GM12864 (cell line): Measurements from ENCODE around the gene MAPT.

Experiments
- DNase-seq: peaks from one replicate; pipeline ENCODE4 v3.0.0-alpha.2; 2011; ENCODE audit warnings: low read depth
- H3K4me3 ChIP-seq: 2 replicates; pipeline ENCODE4 v1.5.1; 2011; ENCODE audit warnings: mild to moderate bottlenecking, low read depth, low read length, control low read depth
- TF ChIP-seq, protein P1 (sequence below): IDR thresholded peaks from 2 replicates; pipeline ENCODE4 v1.5.1; 2011; ENCODE audit warnings: low read depth, mild to moderate bottlenecking, moderate library complexity, low read length, control low read depth, inconsistent platforms; ENCODE audit errors: missing control alignments

MAPT gene

DNA sequence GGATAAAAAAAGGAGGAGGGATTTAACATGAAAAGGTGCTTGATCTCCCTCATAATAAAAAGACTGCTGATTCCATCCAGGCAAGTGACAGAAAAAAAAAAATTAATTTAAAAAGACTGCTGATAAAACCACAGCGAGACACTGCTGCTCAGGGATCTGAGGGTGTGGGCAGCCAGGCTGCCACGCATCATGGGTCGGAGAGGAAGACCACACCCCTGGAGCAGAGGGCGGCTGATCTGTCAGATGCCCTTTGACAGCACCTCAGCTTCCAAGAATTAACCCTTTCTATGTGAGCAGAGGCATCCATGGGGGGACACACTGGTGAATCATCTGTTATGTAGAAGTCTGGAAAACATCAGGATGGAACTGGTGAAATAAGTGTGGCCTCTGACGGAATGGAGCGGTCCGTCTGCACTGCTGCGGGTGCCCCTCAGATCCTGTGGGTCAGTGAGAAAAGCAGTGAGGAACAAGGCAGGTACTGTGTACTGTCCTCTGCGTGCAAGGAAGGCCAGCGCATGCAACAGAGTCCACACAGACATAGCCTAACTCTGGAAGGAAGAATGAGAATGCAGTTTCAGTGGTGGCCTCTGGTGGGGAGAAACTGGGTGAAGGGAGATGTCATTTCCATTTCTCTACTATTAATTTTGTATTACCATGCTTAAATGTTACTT, 19.8 kb downstream of the MAPT start:
- TF ChIP-seq, protein P1, sequence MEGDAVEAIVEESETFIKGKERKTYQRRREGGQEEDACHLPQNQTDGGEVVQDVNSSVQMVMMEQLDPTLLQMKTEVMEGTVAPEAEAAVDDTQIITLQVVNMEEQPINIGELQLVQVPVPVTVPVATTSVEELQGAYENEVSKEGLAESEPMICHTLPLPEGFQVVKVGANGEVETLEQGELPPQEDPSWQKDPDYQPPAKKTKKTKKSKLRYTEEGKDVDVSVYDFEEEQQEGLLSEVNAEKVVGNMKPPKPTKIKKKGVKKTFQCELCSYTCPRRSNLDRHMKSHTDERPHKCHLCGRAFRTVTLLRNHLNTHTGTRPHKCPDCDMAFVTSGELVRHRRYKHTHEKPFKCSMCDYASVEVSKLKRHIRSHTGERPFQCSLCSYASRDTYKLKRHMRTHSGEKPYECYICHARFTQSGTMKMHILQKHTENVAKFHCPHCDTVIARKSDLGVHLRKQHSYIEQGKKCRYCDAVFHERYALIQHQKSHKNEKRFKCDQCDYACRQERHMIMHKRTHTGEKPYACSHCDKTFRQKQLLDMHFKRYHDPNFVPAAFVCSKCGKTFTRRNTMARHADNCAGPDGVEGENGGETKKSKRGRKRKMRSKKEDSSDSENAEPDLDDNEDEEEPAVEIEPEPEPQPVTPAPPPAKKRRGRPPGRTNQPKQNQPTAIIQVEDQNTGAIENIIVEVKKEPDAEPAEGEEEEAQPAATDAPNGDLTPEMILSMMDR: no peak
- no peak for DNase-seq
- H3K4me3 ChIP-seq: no peak overlapping the region

DNA sequence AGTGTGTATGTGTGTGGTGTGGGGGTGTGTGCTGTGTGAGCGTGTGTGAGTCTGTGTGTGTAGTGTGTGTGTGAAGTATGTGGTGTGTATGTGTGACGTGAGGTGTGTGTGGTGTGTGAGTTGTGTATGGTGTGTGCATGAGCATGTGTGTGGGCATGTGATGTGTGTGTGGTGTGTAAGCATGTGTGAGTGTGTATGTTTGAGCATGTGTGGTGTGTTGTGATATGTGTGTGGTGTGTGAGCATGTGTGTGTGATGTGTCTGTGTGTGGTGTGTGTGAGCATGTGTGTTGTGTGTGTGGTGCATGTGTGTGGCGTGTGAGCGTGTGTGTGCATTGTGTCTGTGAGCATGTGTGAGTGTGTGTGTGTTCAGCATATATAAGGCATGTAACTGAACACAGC, 20.9 kb downstream of the MAPT start:
- TF ChIP-seq, protein P1: no peak

DNA sequence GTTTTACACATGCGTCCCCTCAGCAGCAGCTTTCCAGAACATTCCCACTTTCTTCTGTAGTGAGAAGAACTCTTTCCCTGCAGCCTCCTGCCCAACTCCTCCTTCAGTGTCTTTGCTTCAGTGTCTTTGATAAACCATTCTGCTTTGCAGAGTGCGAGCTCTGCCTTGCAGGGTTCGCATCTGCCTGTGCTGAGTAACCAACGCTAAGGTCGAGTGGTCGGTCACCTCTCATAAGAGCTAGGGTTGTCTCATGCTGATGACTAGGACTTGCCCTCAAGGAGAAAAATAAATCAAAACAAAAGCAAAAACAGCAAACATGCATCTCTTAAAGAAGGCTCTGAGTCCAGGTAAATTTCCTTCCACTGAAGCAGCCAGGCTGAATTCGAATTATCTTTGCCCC, 22.7 kb downstream of the MAPT start:
- no peak for DNase-seq
- TF ChIP-seq, protein P1: no peak
- no peak overlapping the region for H3K4me3 ChIP-seq

More for the DNA sequence above, 20.9 kb downstream of the MAPT start:
- DNase-seq: no peak
- H3K4me3 ChIP-seq: no peak overlapping the region

DNA sequence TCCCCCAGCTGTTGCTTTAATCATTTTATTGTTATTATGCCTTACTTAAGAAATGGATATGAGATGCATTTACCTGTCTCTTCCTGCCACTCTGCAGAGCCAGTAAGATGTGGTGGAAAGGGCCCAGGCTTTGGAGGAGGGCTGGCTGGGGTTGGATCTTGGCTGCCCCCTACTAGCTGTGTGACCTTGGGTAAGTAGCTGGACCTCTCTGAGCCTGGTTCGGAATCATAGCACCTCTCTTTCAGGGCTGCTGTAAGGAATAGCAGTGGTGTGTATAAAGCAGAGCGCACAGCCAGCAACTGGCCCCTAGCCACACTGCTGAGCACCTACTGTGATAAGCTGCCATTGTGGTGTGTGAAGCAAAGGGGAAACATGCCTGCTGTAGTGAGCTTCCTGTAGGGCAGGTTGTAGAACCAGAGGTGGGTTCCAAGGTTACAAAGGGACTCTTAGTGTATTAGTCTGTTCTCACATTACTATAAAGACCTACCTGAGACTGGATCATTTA, 23.9 kb downstream of the MAPT start:
- TF ChIP-seq, protein P1: no peak
- DNase-seq: no peak
- no peak overlapping the region for H3K4me3 ChIP-seq

DNA sequence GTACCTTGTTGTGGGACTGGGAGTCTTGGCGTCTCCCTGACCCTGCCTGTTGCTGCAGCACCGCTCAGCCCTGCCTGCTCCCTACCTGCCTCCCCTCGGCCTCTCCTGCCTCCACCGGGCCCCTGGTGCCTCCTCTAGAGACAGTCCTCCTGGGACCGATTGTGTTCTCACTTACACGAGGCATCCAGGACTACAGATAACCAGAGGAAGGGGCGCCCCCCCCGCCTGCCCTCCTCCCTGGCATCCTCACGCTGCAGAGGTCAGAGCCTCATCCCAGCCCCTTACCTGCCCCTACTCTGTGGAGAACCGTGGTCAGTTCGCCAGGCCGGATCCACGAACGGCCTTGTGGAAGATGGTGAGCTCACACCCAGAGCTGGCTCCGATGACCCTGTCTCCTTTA, 24.8 kb downstream of the MAPT start:
- H3K4me3 ChIP-seq: no peak overlapping the region
- TF ChIP-seq, protein P1: no peak
- DNase-seq: no peak

DNA sequence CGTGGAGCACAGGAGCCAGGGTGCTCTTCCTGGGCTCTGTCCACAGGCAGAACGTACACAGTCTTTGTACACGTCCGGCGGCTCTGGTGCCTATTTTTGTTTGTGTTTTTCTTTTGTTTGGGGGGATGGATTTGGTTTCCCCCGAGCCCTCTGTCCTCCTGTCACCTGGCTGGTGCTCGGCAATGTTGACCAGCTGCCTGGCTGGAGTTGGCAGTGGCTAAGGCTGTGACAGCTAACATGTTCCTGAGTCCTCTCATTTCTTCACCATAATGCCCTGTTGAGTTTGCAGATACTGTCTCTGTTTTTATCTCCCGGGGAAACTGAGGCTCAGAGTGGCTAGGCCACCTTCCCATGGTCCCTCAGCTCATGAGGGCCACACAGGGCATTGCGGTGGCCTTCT, 25.7 kb downstream of the MAPT start:
- H3K4me3 ChIP-seq: no peak overlapping the region
- TF ChIP-seq, protein P1: no peak
- no peak for DNase-seq
